ENCODE results near the gene SH3TC1. TPM values are rescaled to one million over a fixed set of nuclear protein-coding genes. Genes with fewer than 3 reads are reported as not detected.

Gene SH3TC1
- total and polyA plus RNA-seq, 10 donors: 23.3 to 157 (median 62.0) TPM

- 94 to 98% (median 95%) methylated on average over 10 to 11 of the region's 11 CpGs for WGBS, 5 donors
- H3K4me1 ChIP-seq: peaks cover 14 to 46% (median 39%) of the 10 kb centered on the region in 6 donors
- no peaks in the 10 kb centered on the region for H3K9me3 ChIP-seq
- DNase-seq: no peak
- H3K36me3 ChIP-seq: peaks cover 0 to 84% (median 60%) of the 10 kb centered on the region in 6 donors
- H3K27ac ChIP-seq: no peak overlapping the region
- intact Hi-C loops (cut with DNase I; ENCODE audit: low total_unique reads): no loop called here
- H3K27me3 ChIP-seq (replicated peaks in 1 of 7): no peaks in the 10 kb centered on the region
- TF ChIP-seq, protein P1, sequence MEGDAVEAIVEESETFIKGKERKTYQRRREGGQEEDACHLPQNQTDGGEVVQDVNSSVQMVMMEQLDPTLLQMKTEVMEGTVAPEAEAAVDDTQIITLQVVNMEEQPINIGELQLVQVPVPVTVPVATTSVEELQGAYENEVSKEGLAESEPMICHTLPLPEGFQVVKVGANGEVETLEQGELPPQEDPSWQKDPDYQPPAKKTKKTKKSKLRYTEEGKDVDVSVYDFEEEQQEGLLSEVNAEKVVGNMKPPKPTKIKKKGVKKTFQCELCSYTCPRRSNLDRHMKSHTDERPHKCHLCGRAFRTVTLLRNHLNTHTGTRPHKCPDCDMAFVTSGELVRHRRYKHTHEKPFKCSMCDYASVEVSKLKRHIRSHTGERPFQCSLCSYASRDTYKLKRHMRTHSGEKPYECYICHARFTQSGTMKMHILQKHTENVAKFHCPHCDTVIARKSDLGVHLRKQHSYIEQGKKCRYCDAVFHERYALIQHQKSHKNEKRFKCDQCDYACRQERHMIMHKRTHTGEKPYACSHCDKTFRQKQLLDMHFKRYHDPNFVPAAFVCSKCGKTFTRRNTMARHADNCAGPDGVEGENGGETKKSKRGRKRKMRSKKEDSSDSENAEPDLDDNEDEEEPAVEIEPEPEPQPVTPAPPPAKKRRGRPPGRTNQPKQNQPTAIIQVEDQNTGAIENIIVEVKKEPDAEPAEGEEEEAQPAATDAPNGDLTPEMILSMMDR (IDR thresholded peaks at IDR 0.05 in 8 of 11, conservative IDR thresholded peaks at IDR 0.05 in 3 of 11): no peak
- TF ChIP-seq POLR2A (IDR thresholded peaks at IDR 0.05): no peak
- TF ChIP-seq POLR2AphosphoS5 (IDR thresholded peaks at IDR 0.05): no peak
- no peak overlapping the region for H3K4me3 ChIP-seq
Observed at GRCh38 chr4:8232748-8233147, 33.7 kb downstream of the SH3TC1 start.

GRCh38 chr4:8233672-8234484, 34.8 kb downstream of the SH3TC1 start:
- DNase-seq: no peak
- Histone ChIP-seq H3K9me3 (no peaks in the 10 kb centered on the region), H3K36me3 (peaks cover 0 to 84% (median 69%) of the 10 kb centered on the region in 6 donors), H3K27ac (no peak overlapping the region), H3K27me3 (replicated peaks in 1 of 7) (no peaks in the 10 kb centered on the region), H3K4me1 (peaks cover 2 to 46% (median 34%) of the 10 kb centered on the region in 6 donors), H3K4me3 (no peak overlapping the region)
- intact Hi-C loops (cut with DNase I; ENCODE audit: low total_unique reads): no loop called here
- WGBS, 5 donors: 93 to 98% (median 96%) methylated on average over 4 of the region's 4 CpGs
- TF ChIP-seq, protein P1 (IDR thresholded peaks at IDR 0.05 in 8 of 11, conservative IDR thresholded peaks at IDR 0.05 in 3 of 11): no peak
- no peak for TF ChIP-seq POLR2A (IDR thresholded peaks at IDR 0.05)
- no peak for TF ChIP-seq POLR2AphosphoS5 (IDR thresholded peaks at IDR 0.05)

- 93 to 100% (median 97%) methylated on average over 1 of the region's 1 CpG for WGBS, 5 donors
- peaks cover 0 to 91% (median 73%) of the 10 kb centered on the region in 6 donors for H3K36me3 ChIP-seq
- intact Hi-C loops (cut with DNase I; ENCODE audit: low total_unique reads): no loop called here
- peaks cover 0 to 43% (median 29%) of the 10 kb centered on the region in 6 donors for H3K4me1 ChIP-seq
- no peak overlapping the region for H3K27ac ChIP-seq
- TF ChIP-seq POLR2A (IDR thresholded peaks at IDR 0.05) (no peak), POLR2AphosphoS5 (IDR thresholded peaks at IDR 0.05) (no peak)
- TF ChIP-seq, protein P1 (IDR thresholded peaks at IDR 0.05 in 8 of 11, conservative IDR thresholded peaks at IDR 0.05 in 3 of 11): no peak
- H3K9me3 ChIP-seq: no peaks in the 10 kb centered on the region
- no peak overlapping the region for H3K4me3 ChIP-seq
- no peaks in the 10 kb centered on the region for H3K27me3 ChIP-seq (replicated peaks in 1 of 7)
- DNase-seq: no peak
Observed at GRCh38 chr4:8234715-8235114, 35.6 kb downstream of the SH3TC1 start.

- H3K36me3 ChIP-seq: peaks cover 0 to 96% (median 75%) of the 10 kb centered on the region in 6 donors
- intact Hi-C loops (cut with DNase I; ENCODE audit: low total_unique reads): no loop called here
- H3K4me3 ChIP-seq: no peak overlapping the region
- no peak overlapping the region for H3K27ac ChIP-seq
- peaks cover 0 to 43% (median 26%) of the 10 kb centered on the region in 6 donors for H3K4me1 ChIP-seq
- TF ChIP-seq POLR2AphosphoS5 (IDR thresholded peaks at IDR 0.05) (peak; percentile 36 to 58 (median 45)), POLR2A (IDR thresholded peaks at IDR 0.05) (no peak)
- TF ChIP-seq, protein P1 (IDR thresholded peaks at IDR 0.05 in 8 of 11, conservative IDR thresholded peaks at IDR 0.05 in 3 of 11): no peak
- WGBS, 5 donors: 66 to 92% (median 81%) methylated on average over 6 to 13 of the region's 13 CpGs
- no peaks in the 10 kb centered on the region for H3K9me3 ChIP-seq
- no peaks in the 10 kb centered on the region for H3K27me3 ChIP-seq (replicated peaks in 1 of 7)
- no peak for DNase-seq
Observed at GRCh38 chr4:8235224-8235623, 36.1 kb downstream of the SH3TC1 start.
